Measurements from ENCODE around the gene SYCE1L.

DNA sequence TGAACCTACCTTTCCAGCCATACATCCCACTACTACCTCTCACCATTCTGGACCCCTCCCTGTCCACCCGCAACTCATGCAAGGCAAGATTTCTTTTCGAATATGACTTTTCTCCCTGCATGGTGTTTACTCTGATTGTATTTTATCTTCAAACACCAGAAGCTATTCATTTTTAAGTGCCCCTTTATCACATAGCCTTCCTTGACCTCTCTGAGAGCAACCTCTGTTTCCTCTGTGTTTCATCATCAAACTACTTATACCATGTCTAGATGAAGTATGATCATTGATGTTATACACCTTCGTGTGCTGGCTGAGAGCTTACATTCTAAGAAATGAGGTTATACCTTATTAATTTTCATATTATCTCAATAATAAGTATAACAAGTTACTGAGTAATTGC is 31.8 kb downstream of the SYCE1L start:
- TF ChIP-seq, protein P1, sequence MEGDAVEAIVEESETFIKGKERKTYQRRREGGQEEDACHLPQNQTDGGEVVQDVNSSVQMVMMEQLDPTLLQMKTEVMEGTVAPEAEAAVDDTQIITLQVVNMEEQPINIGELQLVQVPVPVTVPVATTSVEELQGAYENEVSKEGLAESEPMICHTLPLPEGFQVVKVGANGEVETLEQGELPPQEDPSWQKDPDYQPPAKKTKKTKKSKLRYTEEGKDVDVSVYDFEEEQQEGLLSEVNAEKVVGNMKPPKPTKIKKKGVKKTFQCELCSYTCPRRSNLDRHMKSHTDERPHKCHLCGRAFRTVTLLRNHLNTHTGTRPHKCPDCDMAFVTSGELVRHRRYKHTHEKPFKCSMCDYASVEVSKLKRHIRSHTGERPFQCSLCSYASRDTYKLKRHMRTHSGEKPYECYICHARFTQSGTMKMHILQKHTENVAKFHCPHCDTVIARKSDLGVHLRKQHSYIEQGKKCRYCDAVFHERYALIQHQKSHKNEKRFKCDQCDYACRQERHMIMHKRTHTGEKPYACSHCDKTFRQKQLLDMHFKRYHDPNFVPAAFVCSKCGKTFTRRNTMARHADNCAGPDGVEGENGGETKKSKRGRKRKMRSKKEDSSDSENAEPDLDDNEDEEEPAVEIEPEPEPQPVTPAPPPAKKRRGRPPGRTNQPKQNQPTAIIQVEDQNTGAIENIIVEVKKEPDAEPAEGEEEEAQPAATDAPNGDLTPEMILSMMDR (IDR thresholded peaks at IDR 0.05): no peak
- TF ChIP-seq POLR2AphosphoS5 (IDR thresholded peaks at IDR 0.05; ENCODE audit: insufficient read depth in 1 of 2, low read depth in 1 of 2): no peak

Data from vagina (tissue), 2 donors.